22Rv1 (cell line): Measurements from ENCODE around the gene SBSN.
A peak's percentile ranks its signal among the peaks of the same experiment; 100 is the strongest.

ENCODE experiments used
- H3K27ac ChIP-seq: fragments of 450-650 bp; 2 replicates; pipeline ENCODE4 v1.5.1; 2017
- CTCF ChIP-seq: fragments of 450-650 bp; IDR thresholded peaks from 2 replicates; pipeline ENCODE4 v1.5.1; 2017; ENCODE audit warnings: mild to moderate bottlenecking
- ZFX ChIP-seq: fragments of 450-650 bp; IDR thresholded peaks from 2 replicates; pipeline ENCODE4 v1.6.1; 2017; ENCODE audit warnings: antibody characterized with exemption, borderline replicate concordance

Gene SBSN

GRCh38 chr19:35510626-35510964, 17.5 kb downstream of the SBSN start:
- peak; percentile 70 for TF ChIP-seq CTCF
- no peak for TF ChIP-seq ZFX
- no peak overlapping the region for H3K27ac ChIP-seq

GRCh38 chr19:35509861-35510625, 18.1 kb downstream of the SBSN start:
- TF ChIP-seq ZFX (no peak), CTCF (peak; percentile 97)
- peak overlapping the region; percentile 15; the same call in 1 of the 2 replicates for H3K27ac ChIP-seq

GRCh38 chr19:35509018-35509652, 19.0 kb downstream of the SBSN start:
- TF ChIP-seq CTCF (no peak), ZFX (no peak)
- peak overlapping the region; percentile 15; the same call in 1 of the 2 replicates for H3K27ac ChIP-seq

GRCh38 chr19:35508129-35508528, 20.0 kb downstream of the SBSN start:
- no peak overlapping the region for H3K27ac ChIP-seq
- TF ChIP-seq CTCF, result no peak
- TF ChIP-seq ZFX, result no peak

- TF ChIP-seq CTCF (no peak), ZFX (no peak)
- no peak overlapping the region for H3K27ac ChIP-seq
Measured at GRCh38 chr19:35507561-35507960, 20.6 kb downstream of the SBSN start.

- no peak overlapping the region for H3K27ac ChIP-seq
- TF ChIP-seq CTCF (no peak), ZFX (no peak)
Measured at GRCh38 chr19:35506011-35506410, 22.1 kb downstream of the SBSN start.

GRCh38 chr19:35502751-35503150, 25.4 kb downstream of the SBSN start:
- TF ChIP-seq CTCF (no peak), ZFX (no peak)
- no peak overlapping the region for H3K27ac ChIP-seq
